ENCODE data around the gene NDUFA13.

Gene NDUFA13

DNA sequence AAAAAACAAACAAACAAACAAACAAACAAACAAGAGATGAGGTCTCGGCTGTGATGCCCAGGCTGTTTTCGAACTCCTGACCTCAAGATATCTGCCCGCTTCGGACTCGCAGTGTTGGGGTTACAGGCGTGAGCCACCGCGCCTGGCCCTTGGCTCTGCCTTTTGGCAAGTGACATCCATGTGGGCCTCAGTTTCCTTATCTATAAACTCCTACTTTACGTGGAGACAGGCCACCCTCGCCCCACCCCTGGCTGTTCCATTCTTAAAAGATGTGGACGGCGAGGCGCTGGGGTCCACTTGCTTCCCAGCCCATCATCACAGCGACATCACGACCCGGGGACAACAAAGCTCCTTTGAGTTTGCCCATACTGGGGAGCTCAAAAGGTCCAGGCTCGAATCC, 2.3 kb upstream of the NDUFA13 start:
- no peak for DNase-seq

DNA sequence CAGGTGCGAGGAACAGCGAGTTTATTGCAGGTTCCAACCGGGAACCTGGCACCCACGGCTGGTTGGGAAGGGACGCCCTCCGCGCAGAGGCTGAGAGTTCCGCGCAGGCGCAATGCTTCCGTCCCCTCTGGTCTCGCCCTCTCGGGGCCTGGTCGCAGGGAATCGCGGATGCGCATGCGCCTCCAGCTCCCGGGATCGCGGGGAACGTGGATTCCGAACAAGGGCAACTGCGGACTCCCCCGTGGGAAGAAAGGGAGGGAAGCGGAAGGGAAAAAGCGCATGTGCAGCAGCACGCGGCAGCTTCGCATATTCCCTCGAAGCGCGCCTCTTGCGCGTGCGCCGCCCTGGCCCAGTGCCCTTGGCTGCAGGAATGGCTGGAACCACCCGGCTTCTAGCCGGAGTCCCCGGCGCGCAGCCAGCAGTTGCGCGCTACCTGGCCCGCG, 1.8 kb upstream of the NDUFA13 start:
- DNase-seq: no peak

DNA sequence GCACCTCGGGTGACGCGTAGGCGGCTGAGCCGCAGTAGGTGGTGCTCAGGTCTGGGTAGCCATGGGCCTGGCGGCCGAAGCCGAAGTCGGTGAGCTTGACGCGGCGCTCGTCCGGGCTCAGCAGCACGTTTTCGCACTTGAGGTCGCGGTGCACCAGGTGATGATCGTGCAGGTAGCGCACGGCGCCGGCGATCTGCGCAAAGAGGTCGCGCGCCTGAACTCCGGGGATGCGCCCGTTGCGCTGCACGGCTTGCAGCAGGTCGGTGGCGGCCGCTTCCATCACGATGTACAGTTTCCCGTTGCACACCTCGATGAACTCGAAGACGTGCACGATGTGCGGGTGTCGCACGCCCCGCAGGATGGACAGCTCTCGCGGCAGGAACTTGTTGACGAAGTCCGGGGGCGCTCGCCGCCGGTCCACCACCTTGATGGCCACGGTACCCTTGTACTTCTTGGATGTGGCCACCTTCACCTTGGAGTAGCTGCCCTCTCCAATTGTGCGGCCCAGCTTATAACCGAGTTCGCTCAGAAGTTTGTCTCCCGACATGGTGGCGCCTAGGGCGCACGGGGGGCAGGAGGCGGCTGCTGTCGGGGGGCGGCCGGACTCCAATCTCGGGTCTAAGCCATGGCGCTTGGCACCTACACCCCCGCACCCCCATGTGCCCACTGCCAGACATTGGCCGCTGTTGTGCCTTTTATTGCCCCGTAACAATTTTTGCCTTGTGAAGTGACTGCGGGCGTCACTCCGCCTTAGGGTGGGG, 964 bp upstream of the NDUFA13 start, which contains the start of gene TSSK6:
Gene TSSK6 (minus strand): TSS at position 668 of the 761 bp plus-strand sequence. CDS start 121 bp downstream, at position 547.
- DNase-seq: no peak

DNA sequence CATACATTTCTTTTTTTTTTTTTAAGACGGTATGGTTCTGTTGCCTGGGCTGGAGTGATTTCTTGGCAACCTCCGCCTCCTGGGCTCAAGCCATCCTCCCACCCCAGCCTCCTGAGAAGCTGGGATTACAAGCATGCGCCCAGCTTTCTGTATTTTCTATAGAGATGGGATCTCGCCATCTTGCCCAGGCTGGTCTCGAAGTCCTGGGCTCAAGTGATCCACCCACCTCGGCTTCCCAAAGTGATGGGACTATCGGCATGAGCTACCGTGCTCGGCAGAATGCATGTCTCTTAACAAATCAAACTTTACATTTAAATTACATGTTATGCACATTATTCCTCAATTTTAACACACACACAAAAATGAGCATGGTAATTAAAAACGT, 1.2 kb downstream of the NDUFA13 start:
- no peak for DNase-seq

DNA sequence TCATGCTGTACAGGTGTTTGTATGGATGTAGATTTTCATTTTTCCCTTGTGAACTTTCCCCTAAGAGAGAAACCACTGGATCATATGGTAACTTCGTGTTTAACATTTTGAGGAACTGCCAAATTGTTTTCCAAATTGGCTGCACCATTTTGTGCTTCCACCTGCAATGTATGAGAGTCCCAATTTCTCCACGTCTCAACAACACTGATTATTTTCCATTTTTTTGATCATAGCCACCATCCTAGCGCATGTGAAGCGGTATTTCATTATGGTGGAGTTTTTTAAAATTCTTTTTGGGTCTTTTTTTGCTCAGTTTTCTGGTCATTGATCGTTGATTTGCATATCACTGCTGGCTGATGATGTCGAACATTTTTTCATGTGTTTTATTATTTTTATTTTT, 5.0 kb downstream of the NDUFA13 start:
- no peak for DNase-seq

DNA sequence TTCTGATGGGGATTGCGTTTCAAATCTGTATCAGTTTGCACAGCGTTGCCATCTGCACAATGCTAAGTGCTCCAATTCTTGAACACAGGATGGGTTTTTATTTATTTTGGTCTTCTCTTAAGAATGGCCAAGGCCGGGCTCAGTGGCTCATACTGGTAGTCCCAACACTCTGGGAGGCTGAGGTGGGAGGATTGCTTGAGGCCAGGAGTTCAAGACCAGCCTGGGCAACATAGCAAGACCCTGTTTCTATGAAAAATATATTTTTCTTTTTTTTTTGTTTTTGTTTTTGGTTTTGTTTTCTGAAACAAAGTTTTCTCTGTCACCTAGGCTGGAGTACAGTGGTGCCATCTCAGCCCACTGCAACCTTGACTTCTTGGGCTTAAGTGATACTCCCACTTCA, 7.2 kb downstream of the NDUFA13 start:
- no peak for DNase-seq

DNA sequence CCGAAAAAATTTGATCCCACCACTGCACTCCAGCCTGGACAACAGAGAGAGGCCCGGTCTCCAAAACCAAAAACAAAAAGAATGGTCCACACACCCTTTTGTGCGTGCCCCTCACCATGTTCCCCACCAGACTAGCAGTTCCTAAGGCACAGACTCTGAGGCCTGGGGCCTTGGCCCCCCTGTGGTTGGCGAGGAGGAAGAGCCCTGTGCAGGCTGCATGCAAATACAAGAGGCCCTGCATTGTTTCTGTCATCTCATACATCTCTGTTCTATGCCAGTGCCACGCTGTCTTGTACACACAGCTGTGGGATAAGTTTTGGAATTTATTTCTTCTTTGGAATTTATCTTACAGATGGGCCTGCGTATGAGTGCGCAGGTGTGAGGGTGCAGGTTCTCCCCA, 8.0 kb downstream of the NDUFA13 start:
- DNase-seq: no peak

DNA sequence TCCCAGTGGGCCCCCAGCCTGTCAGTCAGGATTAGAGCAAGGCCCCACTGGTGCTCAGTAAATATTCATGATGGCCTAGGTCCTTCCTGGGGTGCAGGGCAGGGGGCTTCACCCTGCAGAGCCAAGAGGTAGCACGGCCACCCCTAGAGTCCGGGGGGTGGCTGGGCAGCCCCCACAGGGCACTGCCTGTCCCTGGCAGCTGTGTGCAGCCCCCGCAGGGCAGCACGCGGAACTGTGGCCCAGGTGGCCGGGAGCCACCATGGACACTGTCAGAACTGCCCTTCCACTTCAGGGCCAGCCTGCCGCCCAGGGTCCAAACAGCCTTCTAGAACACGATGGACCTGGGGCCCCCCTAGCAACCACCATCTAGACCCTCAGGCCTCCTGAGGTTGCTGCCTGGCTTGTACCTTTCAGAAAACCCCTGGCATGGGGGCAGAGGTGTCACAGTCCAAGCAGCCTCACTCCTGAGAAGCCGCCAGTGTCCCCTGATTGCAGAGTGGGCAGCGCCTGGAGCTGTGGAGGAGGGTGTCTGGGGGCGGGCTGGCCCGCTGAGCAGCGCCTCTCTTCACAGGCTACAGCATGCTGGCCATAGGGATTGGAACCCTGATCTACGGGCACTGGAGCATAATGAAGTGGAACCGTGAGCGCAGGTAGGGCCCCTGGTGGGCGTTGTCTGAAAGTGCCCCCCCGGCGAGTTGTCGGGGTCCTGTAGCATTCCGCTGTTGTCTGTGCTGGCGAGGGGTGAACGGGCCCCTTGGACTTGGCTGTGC, 9.8 kb downstream of the NDUFA13 start:
- DNase-seq: no peak

DNA sequence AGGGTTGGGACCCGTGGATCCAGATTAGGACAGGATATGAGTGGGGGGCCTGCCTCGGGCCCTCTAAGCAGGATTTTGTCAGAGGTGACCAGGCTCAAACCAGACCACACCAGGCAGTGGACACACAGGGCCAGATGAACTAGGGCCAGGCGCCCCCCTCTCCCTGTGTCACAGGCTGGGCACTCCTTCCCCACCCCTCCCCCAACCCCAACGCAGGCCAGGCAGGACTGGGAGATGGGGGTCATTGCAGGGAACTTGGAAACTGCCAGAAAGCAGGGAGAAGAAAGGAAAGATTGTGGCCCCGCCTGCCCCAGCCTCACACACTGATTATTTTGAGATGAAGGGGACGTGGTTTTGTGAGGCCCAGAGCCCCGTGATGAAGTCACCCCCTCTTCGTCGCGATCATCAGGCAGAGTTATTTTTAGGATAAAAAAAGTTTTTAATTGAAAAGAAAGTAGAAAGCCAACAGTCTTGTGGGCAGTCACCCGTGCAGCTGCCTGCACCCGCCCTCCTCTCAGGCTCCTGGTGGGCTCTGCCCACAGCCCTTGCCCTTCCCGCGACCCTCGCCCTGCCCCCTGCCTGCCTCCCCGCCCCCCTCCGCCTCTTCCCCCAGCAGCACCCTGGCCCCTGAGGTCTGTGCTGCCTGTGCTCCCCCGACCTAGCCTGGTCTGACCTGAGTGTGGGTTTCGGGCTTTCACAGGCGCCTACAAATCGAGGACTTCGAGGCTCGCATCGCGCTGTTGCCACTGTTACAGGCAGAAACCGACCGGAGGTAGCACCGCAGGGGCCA, 10.8 kb downstream of the NDUFA13 start:
- no peak for DNase-seq

DNA sequence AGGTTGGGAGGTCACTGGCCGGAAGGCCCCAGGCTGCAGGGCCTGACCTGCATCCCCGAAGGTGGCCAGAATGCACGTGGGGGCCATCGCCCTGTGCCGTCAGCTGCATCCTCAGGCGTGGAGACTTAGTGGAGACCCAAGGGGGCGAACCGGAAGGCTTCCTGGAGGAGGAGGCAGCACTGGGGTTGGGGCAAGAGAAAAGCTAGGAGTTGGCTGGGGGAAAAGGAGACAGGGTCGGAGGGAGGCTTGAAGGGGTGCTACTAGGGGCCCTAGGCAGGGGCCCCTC, 11.3 kb downstream of the NDUFA13 start:
- no peak for DNase-seq

DNA sequence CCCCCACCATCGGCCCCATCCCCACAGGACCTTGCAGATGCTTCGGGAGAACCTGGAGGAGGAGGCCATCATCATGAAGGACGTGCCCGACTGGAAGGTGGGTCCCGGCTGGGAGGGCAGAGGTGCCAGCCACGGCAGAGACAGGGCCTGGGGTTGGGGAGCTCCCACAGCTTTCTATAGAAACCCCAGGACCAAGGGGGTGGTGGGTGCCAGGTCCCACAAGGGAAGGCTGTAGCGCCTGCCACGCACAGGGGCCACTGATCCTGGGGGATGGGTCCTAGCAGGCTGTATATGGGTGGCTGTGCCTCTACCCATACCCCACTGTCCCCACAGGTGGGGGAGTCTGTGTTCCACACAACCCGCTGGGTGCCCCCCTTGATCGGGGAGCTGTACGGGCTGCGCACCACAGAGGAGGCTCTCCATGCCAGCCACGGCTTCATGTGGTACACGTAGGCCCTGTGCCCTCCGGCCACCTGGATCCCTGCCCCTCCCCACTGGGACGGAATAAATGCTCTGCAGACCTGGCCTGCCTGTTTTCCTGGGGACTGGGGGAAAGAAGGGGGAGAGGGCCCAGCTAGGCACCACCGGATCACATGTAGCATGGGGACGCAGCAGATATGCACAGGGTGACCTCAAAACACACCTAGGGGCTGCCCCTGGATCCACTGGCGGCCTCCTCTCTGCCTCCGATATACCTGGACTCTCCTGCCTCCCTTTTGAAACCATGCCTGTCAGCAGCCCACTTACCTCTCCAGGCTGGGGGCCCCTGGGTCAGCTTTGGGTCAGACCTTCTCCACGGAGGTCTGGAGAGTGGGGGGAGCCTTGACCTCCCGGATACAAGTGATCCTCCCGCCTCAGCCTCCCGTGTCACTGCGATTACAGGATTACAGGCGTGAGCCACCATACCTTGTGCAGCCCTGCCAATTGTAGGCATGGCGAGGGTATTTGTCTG, 11.9 kb downstream of the NDUFA13 start:
- no peak for DNase-seq

DNA sequence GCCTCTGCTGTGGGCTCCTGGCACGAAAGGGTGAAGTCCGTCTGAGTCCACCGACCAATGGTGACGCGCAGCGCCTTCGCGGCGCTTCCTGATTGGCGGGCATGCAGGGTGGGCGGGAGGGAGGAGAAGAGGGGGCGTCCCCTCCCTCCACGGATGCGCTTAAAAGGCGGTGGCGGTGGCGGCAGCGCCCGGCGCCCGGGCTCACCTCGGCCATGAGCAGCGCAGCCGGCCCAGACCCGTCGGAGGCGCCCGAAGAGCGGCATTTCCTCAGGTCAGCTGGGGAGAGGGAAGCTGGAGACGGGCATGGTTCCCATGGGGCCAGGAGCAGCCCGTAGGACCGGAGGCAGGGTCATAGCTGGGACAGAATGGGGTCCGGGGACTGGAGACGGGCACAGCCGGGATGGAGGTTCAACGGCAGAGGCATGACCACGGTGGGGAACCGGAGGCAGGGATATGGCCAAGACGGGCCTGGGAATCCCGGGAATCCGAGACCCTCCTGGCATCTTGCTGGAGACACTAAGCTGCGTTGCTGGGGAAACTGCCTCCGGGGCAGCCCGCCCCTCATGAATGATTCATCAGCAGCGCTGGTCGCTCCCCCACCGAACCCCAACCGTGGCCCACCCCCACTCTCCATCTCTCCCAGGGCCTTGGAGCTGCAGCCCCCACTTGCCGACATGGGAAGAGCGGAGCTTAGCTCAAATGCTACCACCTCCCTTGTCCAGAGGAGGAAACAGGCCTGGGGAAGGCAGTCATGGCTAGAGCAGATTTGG, 12.9 kb downstream of the NDUFA13 start, which contains the start of gene YJEFN3:
Gene YJEFN3 (plus strand): TSS at position 191 of the 770 bp plus-strand sequence. CDS start 22 bp downstream, at position 213.
- no peak for DNase-seq

DNA sequence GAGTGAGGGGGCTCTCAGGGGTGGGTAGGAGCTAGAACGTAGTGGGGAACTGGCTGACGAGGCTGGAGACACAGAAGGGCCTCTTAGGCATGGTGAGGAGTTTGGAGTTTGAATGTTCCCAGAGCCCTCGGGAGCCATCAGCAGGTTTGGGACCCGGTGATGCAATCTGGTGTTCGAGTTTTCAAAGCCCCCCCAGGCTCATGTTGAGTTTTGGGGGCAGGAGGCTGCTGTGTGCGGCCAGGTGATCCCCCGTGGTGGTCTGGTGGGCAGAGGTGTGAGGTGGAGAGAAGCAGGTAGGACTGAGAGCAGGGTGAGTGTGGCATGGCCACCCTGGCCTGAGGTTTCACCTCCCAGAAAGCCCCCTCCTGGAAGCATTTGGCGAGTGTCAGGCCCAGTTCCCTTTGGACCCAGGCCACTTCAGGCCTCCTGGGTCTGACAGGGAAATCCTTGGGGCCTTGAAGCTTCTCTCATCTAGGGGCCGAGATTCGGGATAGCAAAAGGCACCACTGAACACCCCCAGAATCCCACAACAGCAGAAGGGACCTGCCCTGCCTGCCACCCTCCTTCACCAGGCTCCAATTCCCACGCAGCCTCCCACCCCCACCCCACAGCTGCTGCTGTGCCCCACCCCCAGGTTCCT, 13.9 kb downstream of the NDUFA13 start:
- DNase-seq: no peak

DNA sequence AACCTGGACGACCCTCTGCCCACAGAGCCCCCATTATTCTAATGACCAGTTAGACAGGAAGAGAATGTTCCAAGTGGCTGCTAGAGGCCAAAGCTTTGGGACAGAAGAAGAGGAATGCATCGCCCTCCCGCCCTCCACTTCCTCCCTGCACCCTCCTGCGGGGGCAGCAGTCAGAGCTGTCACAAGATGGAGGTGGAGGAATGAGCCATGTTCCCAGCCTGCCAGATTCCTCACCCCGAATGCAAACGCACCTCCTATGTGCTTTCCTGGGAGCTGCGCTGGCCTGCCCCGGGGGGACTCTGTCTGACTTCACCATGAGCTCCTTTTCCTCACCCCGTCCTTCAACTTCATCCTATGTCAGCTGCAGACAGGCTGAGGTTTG, 14.4 kb downstream of the NDUFA13 start:
- DNase-seq: no peak

DNA sequence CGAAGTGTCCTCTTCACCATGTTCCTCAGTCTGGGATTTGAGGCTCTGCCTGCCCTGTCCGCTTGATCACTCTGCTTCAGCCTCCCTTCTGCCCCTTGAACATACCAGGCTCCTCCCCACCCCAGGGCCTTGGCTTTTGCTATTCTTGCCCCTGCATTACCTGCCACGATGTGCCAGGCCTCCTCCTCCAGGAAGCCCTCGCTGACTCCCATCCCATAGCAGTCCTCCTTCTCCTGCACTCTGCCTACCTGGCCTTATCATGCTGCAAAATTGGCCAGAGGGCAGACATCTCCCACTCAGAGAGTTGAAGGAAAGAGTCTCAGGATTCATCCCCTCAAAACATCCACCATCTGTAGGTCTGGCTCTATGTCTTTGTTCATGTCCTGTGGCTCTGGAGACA, 14.9 kb downstream of the NDUFA13 start:
- no peak for DNase-seq

DNA sequence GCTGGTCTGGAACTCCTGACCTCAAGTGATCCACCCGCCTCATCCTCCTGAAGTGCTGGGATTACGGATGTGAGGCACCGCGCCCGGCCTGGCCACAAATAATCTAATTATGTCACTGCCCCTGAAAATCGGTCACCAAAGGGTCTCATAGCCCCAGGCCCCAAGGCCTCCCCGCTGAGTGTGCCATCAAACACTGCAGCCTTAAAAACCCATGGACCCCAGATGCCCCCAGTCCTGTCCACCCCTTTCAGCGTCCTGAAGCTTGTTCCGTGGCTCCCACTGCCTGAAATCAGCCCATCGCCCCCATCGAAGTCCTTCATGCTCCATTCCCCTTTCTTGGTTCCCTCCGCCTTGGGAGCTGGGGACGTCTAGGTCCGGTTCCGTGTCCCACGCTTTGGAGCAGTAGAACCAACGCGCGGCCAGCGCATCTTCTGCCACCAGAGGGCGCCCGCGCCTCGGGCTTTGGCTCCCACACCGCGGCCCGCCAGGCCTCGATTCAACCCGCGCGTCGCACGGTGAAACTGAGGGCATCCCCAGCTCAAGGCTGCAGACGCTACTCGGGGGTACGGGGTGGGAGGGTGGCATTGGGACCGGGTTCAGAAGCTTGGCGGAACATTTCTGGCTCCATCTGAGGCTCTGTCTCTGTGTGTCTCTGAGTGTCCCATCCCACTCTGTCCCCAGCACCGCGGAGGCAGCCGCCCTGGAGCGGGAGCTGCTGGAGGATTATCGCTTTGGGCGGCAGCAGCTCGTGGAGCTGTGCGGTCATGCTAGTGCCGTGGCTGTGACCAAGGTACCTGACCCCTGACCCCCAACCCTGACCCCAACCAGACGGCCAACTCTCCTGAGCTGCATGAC, 16.2 kb downstream of the NDUFA13 start:
- DNase-seq: peak; percentile 88

DNA sequence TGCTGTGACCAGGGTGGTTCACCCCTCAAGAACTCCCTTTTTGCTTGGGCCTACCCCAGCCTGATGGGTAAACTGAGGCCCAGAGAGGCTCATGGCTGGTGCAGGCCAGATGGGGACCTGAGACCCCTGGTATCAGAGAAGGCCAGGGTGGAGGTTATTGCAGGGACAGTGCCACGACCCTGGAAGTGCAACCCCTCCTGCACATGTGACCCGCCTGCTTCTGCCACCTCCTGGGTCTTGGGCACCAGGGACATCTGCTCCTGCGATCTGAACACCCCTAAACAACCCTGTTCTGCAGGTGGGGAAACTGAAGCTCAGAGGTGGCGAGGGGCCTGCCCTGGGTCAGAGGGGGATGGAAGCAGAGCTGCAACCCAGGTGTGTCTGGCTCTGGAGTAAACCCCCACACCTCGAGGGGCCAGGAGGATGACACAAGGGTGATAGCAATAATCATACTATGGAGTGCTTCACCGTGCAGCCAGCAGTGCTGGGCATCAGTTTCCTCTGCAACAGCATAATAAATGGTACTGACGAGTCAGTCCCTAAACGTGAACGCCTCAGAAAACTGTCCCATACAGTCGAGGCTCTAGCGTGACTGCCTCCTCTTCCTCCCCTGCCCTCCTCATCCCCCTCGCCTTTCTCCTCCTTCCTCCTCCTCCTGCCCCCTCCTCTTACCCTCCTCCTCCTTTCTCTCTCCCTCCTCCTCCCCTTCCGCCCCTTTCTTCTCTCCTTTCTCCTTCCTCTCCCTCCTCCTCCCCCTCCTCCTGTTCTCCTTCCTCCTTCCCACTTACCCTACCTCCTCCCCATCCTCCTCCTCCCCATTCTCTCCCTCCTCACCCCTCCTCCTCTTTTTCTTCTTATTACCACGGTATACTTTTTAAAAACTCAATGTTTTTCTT, 17.0 kb downstream of the NDUFA13 start:
- DNase-seq: no peak

DNA sequence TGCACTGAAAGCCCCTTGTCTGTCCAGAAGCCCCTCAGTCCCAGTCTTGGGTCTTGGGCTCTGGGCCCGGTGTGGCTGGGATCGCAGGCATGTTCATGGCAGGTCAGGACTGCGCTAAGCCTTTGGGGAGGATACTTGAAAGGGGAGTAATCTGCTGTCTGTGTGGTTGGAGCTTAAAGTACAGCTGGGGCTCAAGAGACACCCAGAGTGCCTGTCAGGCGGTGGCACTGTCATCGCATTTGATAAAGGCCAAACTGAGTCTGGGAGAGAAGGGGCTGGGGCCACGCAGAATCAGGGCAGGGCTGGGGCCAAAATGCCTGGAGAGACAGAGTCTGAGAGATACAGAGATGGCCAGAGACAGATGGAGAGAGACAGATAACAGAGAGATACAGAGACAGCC, 17.8 kb downstream of the NDUFA13 start:
- DNase-seq: no peak
